Measurements from ENCODE around the gene TXNDC12.
A peak's percentile ranks its signal among the peaks of the same experiment; 100 is the strongest.
"Not testable (repeated sequence)": the region's sequence is repeated elsewhere in the genome, so short reads cannot be mapped to it uniquely, and the experiment has no call there.

TXNDC12 gene

GRCh38 chr1:52045666-52046195 lies 9.3 kb downstream of the TXNDC12 start:
- DNase-seq (ENCODE audit: low read depth), result not testable (repeated sequence)

- DNase-seq (ENCODE audit: low read depth), result no peak
These were observed 9.8 kb downstream of the TXNDC12 start for GRCh38 chr1:52045236-52045635.

GRCh38 chr1:52041551-52042185 lies 13.3 kb downstream of the TXNDC12 start:
- no peak for DNase-seq (ENCODE audit: low read depth)

GRCh38 chr1:52037909-52038308 lies 17.1 kb downstream of the TXNDC12 start:
- DNase-seq (ENCODE audit: low read depth), result no peak

- no peak for DNase-seq (ENCODE audit: low read depth)
These were observed 17.6 kb downstream of the TXNDC12 start for GRCh38 chr1:52037402-52037814.

DNA sequence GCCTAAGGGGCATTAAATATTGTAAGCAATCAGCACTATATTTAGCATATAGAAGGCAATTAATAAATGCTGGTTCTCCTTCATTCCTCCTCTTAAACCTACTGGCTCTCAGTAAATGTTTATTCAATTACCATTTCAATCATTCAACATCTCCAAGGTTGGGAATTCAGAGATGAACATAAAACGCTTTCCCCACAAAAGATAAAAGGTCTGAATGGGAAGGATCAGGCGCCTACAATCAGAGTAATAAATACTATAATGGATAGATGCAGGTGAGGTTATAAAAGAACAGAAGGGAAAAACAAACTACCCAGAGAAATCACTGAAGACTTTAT lies 21.0 kb downstream of the TXNDC12 start:
- DNase-seq (ENCODE audit: low read depth), result no peak

DNA sequence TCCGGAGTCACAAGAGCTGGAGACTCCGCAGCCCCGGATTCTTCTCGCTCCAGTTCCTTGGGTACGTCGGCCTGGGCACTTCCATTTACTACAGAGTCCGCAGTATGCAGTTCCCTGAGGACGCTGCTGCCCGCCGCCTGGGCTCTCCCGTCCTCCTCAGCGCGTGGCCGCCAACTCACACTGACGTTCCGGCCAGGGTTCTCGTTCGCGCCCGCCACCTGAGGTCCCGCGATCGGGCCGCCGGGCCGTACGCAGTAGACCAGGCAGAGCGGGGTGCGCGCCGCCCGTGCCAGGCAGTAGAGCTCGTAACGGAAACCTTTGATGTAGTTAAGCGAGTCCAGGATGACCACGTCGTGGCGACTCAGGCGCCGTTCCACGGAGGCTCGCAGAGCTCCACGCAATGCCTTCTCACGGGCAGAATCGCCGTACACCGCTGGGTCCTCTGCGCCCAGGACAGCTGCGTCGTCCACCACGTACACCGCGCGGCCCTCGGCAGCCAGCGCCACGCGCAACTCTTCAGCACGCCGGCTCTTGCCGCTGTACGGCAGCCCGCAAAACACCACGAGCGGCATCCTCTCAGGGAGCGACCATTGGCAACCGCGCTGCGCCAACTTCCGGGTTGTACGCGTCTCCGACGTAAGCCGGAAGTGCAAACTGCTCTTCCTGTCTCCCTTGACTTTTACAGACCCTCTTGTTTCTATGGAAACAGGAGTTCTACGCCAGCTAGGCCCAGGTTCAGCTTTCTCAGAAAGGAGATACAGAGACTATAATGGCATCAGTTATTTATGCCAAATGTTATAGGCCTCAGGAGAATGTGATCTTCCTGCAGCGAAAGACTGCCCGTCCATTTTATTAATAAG lies 21.6 kb downstream of the TXNDC12 start, which contains the start of gene KTI12:
Gene KTI12, minus strand, starts transcription at position 621 of the 860 bp plus-strand sequence. Its CDS starts 49 bp downstream, at position 572.
- DNase-seq (ENCODE audit: low read depth), result peak; percentile 83

- DNase-seq (ENCODE audit: low read depth), result no peak
These were observed 22.2 kb downstream of the TXNDC12 start for GRCh38 chr1:52032785-52033131.

- no peak for DNase-seq (ENCODE audit: low read depth)
These were observed 22.7 kb downstream of the TXNDC12 start for GRCh38 chr1:52032124-52032784.

DNA sequence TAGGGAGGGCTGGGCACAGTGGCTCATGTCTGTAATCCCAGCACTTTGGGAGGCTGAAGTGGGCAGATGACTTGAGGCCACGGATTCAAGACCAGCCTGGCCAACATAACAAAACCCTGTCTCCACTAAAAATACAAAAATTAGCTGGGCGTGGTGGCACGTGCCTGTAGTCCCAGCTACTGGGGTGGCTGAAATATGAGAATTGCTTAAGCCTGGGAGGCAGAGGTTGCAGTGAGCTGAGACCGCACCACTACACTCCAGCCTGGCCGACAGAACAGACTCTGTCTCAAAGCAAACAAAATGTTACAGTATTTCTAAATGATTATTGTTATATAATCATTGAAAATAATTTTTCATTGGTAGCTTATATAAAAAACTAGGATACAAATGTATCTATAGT lies 26.2 kb downstream of the TXNDC12 start:
- DNase-seq (ENCODE audit: low read depth), result not testable (repeated sequence)

DNA sequence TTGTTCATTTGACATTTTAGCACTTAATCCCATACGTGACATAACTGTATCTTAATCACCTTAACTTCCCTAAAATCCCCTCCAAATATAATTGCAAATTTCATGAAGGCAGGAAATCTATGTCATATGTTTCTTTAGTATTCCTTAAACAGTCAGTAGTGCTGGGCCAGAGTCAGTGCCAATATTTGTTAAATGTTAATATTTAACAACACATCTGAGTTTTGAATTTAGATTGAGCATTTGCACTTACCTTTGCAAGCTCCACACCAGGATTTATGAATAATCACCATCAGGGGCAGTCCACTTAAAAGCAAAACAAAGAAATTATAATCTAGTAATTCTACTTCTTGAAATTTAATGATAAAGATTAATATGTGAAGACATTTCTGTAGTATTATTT lies 26.7 kb downstream of the TXNDC12 start:
- DNase-seq (ENCODE audit: low read depth), result no peak

- no peak for DNase-seq (ENCODE audit: low read depth)
These were observed 28.7 kb downstream of the TXNDC12 start for GRCh38 chr1:52026278-52026677.

GRCh38 chr1:52022133-52022532 lies 32.9 kb downstream of the TXNDC12 start:
- no peak for DNase-seq (ENCODE audit: low read depth)

DNA sequence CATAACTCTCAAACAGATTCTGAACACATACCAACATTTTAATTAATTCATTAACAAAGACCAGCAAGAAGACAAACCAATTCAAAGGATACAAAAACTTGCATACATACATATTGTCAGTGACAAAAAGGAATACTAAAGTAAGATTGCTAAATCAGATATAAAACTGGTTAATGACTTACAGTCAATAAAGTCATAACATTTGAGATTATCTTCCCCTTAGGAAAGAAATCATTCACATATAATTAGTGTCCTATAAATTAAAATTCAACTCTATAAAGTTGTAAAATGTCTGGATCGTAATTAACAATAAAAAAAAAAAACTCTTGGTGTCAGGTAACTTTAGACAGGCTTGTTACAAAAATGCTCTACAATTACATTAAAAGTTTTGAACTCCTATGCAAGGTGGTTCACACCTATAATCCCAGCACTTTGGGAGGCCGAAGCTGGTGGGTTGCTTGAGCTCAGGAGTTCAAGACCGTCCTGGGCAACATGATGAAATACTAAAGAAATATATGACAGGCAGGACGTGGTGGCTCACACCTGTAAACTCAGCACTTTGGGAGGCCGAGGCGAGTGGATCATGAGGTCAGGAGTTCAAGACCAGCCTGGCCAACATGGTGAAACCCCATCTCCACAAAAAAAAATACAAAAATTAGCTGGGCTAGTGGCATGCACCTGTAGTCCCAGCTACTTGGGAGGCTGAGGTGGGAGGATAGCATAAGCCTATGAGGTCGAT lies 46.8 kb downstream of the TXNDC12 start:
- no peak for DNase-seq (ENCODE audit: low read depth)

DNA sequence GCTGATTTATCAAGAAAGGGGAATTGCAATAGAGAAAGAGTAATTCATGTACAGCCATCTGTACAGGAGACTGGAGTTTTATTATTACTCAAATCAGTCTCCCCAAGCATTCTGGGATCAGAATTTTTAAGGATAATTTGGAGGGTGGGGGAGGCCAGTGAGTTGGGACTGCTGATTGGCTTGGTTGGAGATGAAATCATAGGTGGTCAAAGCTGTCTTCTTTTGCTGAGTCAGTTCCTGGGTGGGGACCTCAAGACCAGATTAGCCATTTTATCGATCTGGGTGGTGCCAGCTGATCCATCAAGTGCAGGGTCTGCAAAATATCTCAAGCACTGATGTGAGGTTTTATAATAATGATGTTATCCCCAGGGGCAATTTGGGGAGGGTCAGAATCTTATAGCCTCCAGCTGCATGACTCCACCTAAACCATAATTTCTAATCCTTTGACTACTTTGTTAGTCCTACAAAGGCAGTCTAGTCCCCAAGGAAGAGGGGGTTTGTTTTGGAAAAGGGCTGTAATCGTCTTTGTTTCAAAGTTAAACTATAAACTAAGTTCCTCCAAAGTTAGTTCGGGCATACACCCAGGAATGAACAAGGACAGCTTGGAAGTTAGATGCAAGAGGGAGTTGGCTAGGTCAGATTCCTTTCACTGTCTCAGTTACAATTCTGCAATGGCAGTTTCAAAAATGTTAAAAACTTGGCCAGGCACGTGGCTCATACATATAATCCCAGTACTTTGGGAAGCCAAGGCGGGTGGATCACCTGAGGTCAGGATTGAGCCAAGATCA lies 47.6 kb downstream of the TXNDC12 start:
- no peak for DNase-seq (ENCODE audit: low read depth)

DNA sequence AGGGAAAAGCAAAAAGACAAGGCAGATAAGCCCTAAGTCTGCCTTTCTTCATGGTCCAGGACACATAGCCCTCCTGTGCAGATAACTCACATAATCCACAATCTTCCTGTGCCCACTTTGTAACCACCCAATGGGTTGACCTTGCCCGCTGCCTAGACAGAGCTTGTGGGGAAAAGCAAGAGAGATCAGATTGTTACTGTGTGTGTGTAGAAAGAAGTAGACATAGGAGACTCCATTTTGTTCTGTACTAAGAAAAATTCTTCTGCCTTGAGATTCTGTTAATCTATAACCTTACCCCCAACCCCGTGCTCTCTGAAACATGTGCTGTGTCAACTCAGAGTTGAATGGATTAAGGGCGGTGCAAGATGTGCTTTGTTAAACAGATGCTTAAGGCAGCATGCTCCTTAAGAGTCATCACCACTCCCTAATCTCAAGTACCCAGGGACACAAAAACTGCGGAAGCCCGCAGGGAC lies 48.9 kb downstream of the TXNDC12 start:
- not testable (repeated sequence) for DNase-seq (ENCODE audit: low read depth)

- DNase-seq (ENCODE audit: low read depth), result not testable (repeated sequence)
These were observed 49.4 kb downstream of the TXNDC12 start for GRCh38 chr1:52005548-52005947.

- no peak for DNase-seq (ENCODE audit: low read depth)
These were observed 51.1 kb downstream of the TXNDC12 start for GRCh38 chr1:52003877-52004276.

DNA sequence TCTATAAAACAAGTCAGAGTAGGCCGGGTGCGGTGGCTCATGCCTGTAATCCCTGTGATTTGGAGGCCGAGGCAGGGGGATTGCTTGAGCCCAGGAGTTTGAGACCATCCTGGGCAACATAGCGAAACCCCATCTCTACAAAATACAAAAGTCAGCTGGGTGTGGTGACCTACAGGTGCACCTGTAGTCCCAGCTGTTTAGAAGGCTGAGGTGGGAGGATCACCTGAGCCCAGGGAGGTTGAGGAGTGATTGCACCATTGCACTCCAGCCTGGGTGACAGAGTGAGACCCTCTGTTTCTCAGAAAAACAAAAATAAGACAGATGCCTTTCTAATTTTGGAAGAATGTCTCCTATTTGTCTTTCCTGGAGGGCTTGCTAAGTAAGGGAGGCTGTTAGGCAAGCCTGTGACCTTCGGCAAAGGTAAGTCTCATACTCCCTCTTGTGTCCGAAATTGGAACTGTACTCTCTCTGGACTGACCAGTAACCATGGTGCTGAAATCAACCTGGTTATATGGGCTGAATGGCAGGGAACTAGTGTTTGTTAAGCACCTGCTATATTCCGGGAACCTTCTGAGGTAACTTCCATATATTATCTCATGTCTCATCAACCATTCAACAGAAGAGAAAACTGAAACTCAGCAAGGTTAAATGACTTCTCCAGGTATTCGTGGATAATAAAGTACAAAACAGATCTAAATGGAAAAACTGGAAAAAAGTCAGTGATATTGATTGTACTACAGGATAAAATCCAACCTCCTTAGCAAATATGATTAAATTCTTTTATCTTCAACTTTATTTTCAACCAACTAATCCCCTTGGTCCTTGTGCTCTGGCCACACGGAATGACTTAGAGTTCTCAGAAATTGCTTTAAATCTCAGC lies 52.7 kb downstream of the TXNDC12 start:
- DNase-seq (ENCODE audit: low read depth), result peak; percentile 15

GRCh38 chr1:51998701-51999100 lies 56.3 kb downstream of the TXNDC12 start:
- DNase-seq (ENCODE audit: low read depth), result no peak
